Measurements from ENCODE around the gene CDK6. TPM values are rescaled to one million over a fixed set of nuclear protein-coding genes. Genes with fewer than 3 reads are reported as not detected.

The CDK6 gene
- total and polyA plus RNA-seq, 9 of the 15 experiments (the other 6 are each of a cell fraction or from before 2014, with no cell fraction given): 7.6 to 109 (median 44.4) TPM

DNA sequence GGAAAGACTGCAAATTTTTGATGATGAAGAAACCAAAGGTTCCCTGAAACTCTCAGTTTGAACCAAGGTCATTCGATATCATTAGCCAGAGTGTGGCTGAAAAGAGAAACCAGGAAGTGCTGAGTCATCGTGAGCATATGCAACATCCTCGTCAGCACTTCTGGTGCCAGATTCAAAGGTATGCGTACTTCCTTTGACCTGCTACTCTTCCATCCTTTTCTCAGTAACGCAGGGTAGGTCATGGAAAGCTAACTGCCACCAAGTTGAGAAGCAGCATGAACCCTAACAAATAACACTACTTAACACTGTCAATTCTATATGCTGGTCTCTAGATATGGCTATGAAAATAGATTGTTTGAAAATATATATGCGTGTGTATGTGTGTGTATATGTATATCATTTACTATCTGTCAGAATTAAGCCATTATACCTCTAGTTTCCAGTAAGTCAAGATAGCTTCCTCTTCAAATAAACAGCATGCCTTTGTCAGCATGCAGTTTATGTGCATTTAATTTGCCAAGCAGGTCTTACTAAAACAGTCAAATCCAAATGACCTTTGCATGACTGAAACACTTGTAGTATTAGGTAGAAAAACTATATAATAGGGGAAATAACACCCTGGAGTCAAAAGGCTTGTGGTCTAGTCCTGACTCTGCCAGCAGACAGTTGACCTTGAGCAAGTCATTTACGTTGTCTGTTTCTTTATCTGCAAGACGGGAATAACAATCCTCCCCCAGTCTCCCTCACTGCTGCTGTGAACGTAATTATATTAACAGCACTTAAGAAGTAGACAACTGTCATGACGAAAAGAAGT lies 26.4 kb downstream of the CDK6 start (continued):
- TF ChIP-seq POLR2AphosphoS2 (IDR thresholded peaks at IDR 0.05; ENCODE audit: low read length) (no peak), ZNF140 (CRISPR knock-in tag; IDR thresholded peaks at IDR 0.05) (no peak), TRIM28 (IDR thresholded peaks at IDR 0.05) (peak; percentile 76; the same call in 1 of the 2 replicates), CBX3 (IDR thresholded peaks at IDR 0.05; ENCODE audit: borderline replicate concordance in 1 of 2, low read length in 2 of 2) (peak in 1 of 2 experiments; percentile 96; a peak in 2 of 3 replicates), ZNF699 (CRISPR knock-in tag; IDR thresholded peaks at IDR 0.05; ENCODE audit: insufficient replicate concordance) (no peak), LEF1 (IDR thresholded peaks at IDR 0.05) (peak; percentile 82), CBFA2T2 (conservative IDR thresholded peaks at IDR 0.05) (no peak), HDAC1 (IDR thresholded peaks at IDR 0.05) (peak in 1 of 2 experiments; percentile 75; a peak in 2 of 4 replicates), RBM25 (IDR thresholded peaks at IDR 0.05; ENCODE audit: low read depth, low read length, severe bottlenecking) (no peak), COPS2 (conservative IDR thresholded peaks at IDR 0.05) (no peak), CTBP1 (IDR thresholded peaks at IDR 0.05; ENCODE audit: borderline replicate concordance) (peak; percentile 86), HMBOX1 (IDR thresholded peaks at IDR 0.05) (0 out of 2 replicates have a peak, but pooled peaks have one; percentile 0), CEBPG (CRISPR knock-in tag; IDR thresholded peaks at IDR 0.05) (peak; percentile 46; the same call in 1 of the 2 replicates), CEBPG (tag; conservative IDR thresholded peaks at IDR 0.05 in 1 of 2, IDR thresholded peaks at IDR 0.05 in 1 of 2) (peak; percentile 66 to 73), CC2D1A (IDR thresholded peaks at IDR 0.05) (peak; percentile 54; the same call in 1 of the 2 replicates), SMARCA4 (IDR thresholded peaks at IDR 0.05) (peak; percentile 90), ZNF76 (CRISPR knock-in tag; IDR thresholded peaks at IDR 0.05; ENCODE audit: borderline replicate concordance) (peak; percentile 73; the same call in 1 of the 2 replicates), NCOR1 (IDR thresholded peaks at IDR 0.05) (peak; percentile 74), BCOR (IDR thresholded peaks at IDR 0.05) (0 out of 2 replicates have a peak, but pooled peaks have one; percentile 8), PHB (CRISPR knock-in tag; IDR thresholded peaks at IDR 0.05) (no peak), SRF (CRISPR knock-in tag; IDR thresholded peaks at IDR 0.05) (peak in 1 of 2 experiments; percentile 18; a peak in 1 of 4 replicates), STAT5B (CRISPR knock-in tag; IDR thresholded peaks at IDR 0.05) (no peak), HINFP (tag; conservative IDR thresholded peaks at IDR 0.05; ENCODE audit: low read depth) (0 out of 2 replicates have a peak, but pooled peaks have one; percentile 31)
- TF ChIP-seq, protein P1, sequence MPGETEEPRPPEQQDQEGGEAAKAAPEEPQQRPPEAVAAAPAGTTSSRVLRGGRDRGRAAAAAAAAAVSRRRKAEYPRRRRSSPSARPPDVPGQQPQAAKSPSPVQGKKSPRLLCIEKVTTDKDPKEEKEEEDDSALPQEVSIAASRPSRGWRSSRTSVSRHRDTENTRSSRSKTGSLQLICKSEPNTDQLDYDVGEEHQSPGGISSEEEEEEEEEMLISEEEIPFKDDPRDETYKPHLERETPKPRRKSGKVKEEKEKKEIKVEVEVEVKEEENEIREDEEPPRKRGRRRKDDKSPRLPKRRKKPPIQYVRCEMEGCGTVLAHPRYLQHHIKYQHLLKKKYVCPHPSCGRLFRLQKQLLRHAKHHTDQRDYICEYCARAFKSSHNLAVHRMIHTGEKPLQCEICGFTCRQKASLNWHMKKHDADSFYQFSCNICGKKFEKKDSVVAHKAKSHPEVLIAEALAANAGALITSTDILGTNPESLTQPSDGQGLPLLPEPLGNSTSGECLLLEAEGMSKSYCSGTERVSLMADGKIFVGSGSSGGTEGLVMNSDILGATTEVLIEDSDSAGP (CRISPR knock-in tag; IDR thresholded peaks at IDR 0.05): no peak
- TF ChIP-seq, protein P2, sequence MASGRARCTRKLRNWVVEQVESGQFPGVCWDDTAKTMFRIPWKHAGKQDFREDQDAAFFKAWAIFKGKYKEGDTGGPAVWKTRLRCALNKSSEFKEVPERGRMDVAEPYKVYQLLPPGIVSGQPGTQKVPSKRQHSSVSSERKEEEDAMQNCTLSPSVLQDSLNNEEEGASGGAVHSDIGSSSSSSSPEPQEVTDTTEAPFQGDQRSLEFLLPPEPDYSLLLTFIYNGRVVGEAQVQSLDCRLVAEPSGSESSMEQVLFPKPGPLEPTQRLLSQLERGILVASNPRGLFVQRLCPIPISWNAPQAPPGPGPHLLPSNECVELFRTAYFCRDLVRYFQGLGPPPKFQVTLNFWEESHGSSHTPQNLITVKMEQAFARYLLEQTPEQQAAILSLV (tag; IDR thresholded peaks at IDR 0.05): peak; percentile 49

Data from K562 (cell line).